Right forelimb (tissue), 1 donor: ENCODE measurements around the gene CCDC142.

Source experiments
- DNase-seq: peaks from one replicate; pipeline ENCODE4 v3.0.0-alpha.2; 2018

Gene CCDC142

GRCh38 chr2:74440378-74441169, 42.2 kb downstream of the CCDC142 start:
- peak; percentile 96 for DNase-seq

GRCh38 chr2:74439803-74440377, 42.9 kb downstream of the CCDC142 start:
- DNase-seq: peak; percentile 91

GRCh38 chr2:74439373-74439772, 43.4 kb downstream of the CCDC142 start:
- DNase-seq: no peak

GRCh38 chr2:74438248-74438647, 44.5 kb downstream of the CCDC142 start:
- no peak for DNase-seq

- DNase-seq: no peak
Measured at GRCh38 chr2:74436848-74437695, 45.7 kb downstream of the CCDC142 start.

- DNase-seq: no peak
Measured at GRCh38 chr2:74436111-74436805, 46.5 kb downstream of the CCDC142 start.

GRCh38 chr2:74430502-74430901, 52.3 kb downstream of the CCDC142 start:
- no peak for DNase-seq

- DNase-seq: no peak
Measured at GRCh38 chr2:74429487-74430451, 53.0 kb downstream of the CCDC142 start.

- DNase-seq: no peak
Measured at GRCh38 chr2:74428675-74429074, 54.1 kb downstream of the CCDC142 start.

GRCh38 chr2:74427551-74427950, 55.2 kb downstream of the CCDC142 start:
- DNase-seq: no peak

- DNase-seq: no peak
Measured at GRCh38 chr2:74426181-74426758, 56.5 kb downstream of the CCDC142 start.

GRCh38 chr2:74425523-74425922, 57.3 kb downstream of the CCDC142 start:
- no peak for DNase-seq

GRCh38 chr2:74424995-74425406, 57.8 kb downstream of the CCDC142 start:
- no peak for DNase-seq

GRCh38 chr2:74424139-74424992, 58.4 kb downstream of the CCDC142 start:
- no peak for DNase-seq
